Thyroid gland (tissue), 4 donors: Measurements from ENCODE around the gene TRUB1. TPM values are rescaled to one million over a fixed set of nuclear protein-coding genes. Genes with fewer than 3 reads are reported as not detected.

Experiments used
- DNase-seq, 2 donors: peaks; one replicate each; pipeline ENCODE4 v3.0.0-alpha.2; 2019
- H3K27ac ChIP-seq, 3 donors: fragments of 200-600 bp; sonication (generic); 1 replicate in 2 of 3; 2 replicates in 1 of 3; pipeline ENCODE4 v1.5.1; 2016 to 2019; ENCODE audit warnings: mild to moderate bottlenecking in 1 of 3, moderate library complexity in 1 of 3
- H3K27me3 ChIP-seq: fragments of 200-600 bp; sonication (generic); one replicate; pipeline ENCODE4 v1.5.1; 2019
- H3K36me3 ChIP-seq, 2 donors: fragments of 200-600 bp; sonication (generic); one replicate each; pipeline ENCODE4 v1.5.1; 2016 to 2019
- H3K4me1 ChIP-seq, 2 donors: fragments of 200-600 bp; sonication (generic); one replicate each; pipeline ENCODE4 v1.5.1; 2017 to 2019
- H3K4me3 ChIP-seq, 3 donors: fragments of 200-600 bp; sonication (generic); replicated peaks in 1 of 3; 1 replicate in 2 of 3; 2 replicates in 1 of 3; pipeline ENCODE4 v1.5.1; 2016; ENCODE audit warnings: mild to moderate bottlenecking in 1 of 3
- H3K9me3 ChIP-seq: fragments of 200-600 bp; sonication (generic); one replicate; pipeline ENCODE4 v1.5.1; 2017
- POLR2A ChIP-seq, 2 donors: fragments of 450-650 bp; IDR thresholded peaks; one replicate each; pipeline ENCODE4 v1.6.1; 2017; ENCODE audit warnings: antibody characterized with exemption in 2 of 2, mild to moderate bottlenecking in 2 of 2, moderate library complexity in 1 of 2
- WGBS, 2 donors: methylation state at CpG; one replicate each; pipeline ENCODE4 v1.1.5; 2017; 5-methylcytosine and 5-hydroxymethylcytosine counted together
- intact Hi-C: fragments of 100-400 bp; cut with DNase I; formaldehyde crosslinking; loops from one replicate; pipeline ENCODE4 v1.15.1; 2023
- total RNA-seq, 4 donors: library from RNA; depleted of rRNA; stranded (reverse); fragments of >200 nt; gene quantifications; one replicate each; pipeline ENCODE4 v1.2.3, GENCODE V29; 2016
- TF ChIP-seq, protein P1 (sequence below), 6 experiments: fragments of 200-600 bp in 3 of 6; fragments of 450-650 bp in 3 of 6; sonication (generic) in 3 of 6; IDR thresholded peaks; one replicate each; pipeline ENCODE4 v1.5.1; 2016 to 2019; ENCODE audit warnings: antibody characterized with exemption in 6 of 6, mild to moderate bottlenecking in 2 of 6, inconsistent platforms in 1 of 6, moderate library complexity in 1 of 6

TRUB1 gene
- total RNA-seq, 4 donors from 2014 or later = 16.1 to 26.5 (median 22.8) TPM

- no peaks in the 10 kb centered on the region for H3K36me3 ChIP-seq
- no peak overlapping the region for H3K4me3 ChIP-seq
- intact Hi-C loops = no loop called here
- no peak for TF ChIP-seq POLR2A (IDR thresholded peaks at IDR 0.05)
- TF ChIP-seq, protein P1, sequence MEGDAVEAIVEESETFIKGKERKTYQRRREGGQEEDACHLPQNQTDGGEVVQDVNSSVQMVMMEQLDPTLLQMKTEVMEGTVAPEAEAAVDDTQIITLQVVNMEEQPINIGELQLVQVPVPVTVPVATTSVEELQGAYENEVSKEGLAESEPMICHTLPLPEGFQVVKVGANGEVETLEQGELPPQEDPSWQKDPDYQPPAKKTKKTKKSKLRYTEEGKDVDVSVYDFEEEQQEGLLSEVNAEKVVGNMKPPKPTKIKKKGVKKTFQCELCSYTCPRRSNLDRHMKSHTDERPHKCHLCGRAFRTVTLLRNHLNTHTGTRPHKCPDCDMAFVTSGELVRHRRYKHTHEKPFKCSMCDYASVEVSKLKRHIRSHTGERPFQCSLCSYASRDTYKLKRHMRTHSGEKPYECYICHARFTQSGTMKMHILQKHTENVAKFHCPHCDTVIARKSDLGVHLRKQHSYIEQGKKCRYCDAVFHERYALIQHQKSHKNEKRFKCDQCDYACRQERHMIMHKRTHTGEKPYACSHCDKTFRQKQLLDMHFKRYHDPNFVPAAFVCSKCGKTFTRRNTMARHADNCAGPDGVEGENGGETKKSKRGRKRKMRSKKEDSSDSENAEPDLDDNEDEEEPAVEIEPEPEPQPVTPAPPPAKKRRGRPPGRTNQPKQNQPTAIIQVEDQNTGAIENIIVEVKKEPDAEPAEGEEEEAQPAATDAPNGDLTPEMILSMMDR (IDR thresholded peaks at IDR 0.05) = no peak
- H3K27ac ChIP-seq = no peak overlapping the region
- H3K9me3 ChIP-seq = no peaks in the 10 kb centered on the region
- DNase-seq = no peak
- H3K27me3 ChIP-seq = no peaks in the 10 kb centered on the region
- 81 to 91% methylated on average over 2 of the region's 2 CpGs for WGBS, 2 donors
- H3K4me1 ChIP-seq = peaks cover 14 to 25% of the 10 kb centered on the region in 2 donors
Observed at GRCh38 chr10:115003396-115003795, 65.4 kb downstream of the TRUB1 start.

DNA sequence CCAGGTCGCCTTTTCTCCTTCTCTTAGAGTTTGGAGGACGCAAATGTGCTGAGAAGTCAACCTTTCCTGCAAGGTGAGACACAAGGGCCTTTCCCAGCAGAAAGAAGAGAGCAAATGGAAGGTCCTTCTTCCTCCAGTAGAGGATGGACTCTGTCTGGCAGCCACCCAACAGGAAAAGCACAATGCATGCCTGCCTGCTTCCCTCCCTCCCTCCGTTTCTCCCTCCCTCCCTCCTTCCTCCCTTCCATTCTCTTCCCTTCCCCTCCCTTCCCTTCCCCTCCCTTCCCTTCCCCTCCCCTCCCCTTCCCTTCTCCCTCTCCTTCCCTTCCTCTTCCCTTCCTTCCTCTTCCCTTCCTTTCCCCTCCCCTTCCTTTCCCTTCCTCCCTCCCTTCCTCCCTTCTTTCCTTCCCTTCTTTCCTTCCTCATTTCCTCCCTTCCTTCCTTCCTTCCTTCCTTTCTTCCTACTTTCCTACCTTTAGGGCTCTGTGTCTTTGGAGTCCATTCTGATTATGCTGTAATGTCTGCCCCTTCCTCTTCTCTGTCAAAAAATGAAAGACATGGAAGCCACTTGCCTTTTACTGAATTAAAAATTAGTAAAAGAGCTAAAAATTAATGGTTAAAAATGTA, 66.4 kb downstream of the TRUB1 start:
- no peaks in the 10 kb centered on the region for H3K36me3 ChIP-seq
- no peaks in the 10 kb centered on the region for H3K27me3 ChIP-seq
- 75 to 84% methylated on average over 3 of the region's 3 CpGs for WGBS, 2 donors
- H3K27ac ChIP-seq = no peak overlapping the region
- no peaks in the 10 kb centered on the region for H3K9me3 ChIP-seq
- peaks cover 14 to 25% of the 10 kb centered on the region in 2 donors for H3K4me1 ChIP-seq
- TF ChIP-seq, protein P1 (IDR thresholded peaks at IDR 0.05) = no peak
- no peak for DNase-seq
- intact Hi-C loops = no loop called here
- H3K4me3 ChIP-seq = no peak overlapping the region

GRCh38 chr10:115005771-115006170, 67.8 kb downstream of the TRUB1 start:
- no peaks in the 10 kb centered on the region for H3K27me3 ChIP-seq
- WGBS, 2 donors = 93 to 94% methylated on average over 8 of the region's 8 CpGs
- intact Hi-C loops = no loop called here
- H3K36me3 ChIP-seq = no peaks in the 10 kb centered on the region
- DNase-seq = no peak
- no peak overlapping the region for H3K4me3 ChIP-seq
- H3K27ac ChIP-seq = no peak overlapping the region
- H3K4me1 ChIP-seq = peaks cover 13 to 17% of the 10 kb centered on the region in 2 donors
- TF ChIP-seq POLR2A (IDR thresholded peaks at IDR 0.05) = no peak
- TF ChIP-seq, protein P1 (IDR thresholded peaks at IDR 0.05) = no peak
- H3K9me3 ChIP-seq = no peaks in the 10 kb centered on the region

- WGBS, 2 donors = 80 to 84% methylated on average over 9 of the region's 9 CpGs
- Histone ChIP-seq H3K4me3 (no peak overlapping the region), H3K9me3 (no peaks in the 10 kb centered on the region), H3K4me1 (no peaks in the 10 kb centered on the region), H3K27me3 (no peaks in the 10 kb centered on the region), H3K36me3 (no peaks in the 10 kb centered on the region), H3K27ac (no peak overlapping the region)
- DNase-seq = no peak
- intact Hi-C loops = no loop called here
- TF ChIP-seq POLR2A (IDR thresholded peaks at IDR 0.05) = no peak
- TF ChIP-seq, protein P1 (IDR thresholded peaks at IDR 0.05) = no peak
Observed at GRCh38 chr10:115018185-115018931, 80.4 kb downstream of the TRUB1 start.

GRCh38 chr10:115020449-115020848, 82.5 kb downstream of the TRUB1 start:
- TF ChIP-seq, protein P1 (IDR thresholded peaks at IDR 0.05) = no peak
- no peak for TF ChIP-seq POLR2A (IDR thresholded peaks at IDR 0.05)
- DNase-seq = no peak
- no peaks in the 10 kb centered on the region for H3K36me3 ChIP-seq
- no peak overlapping the region for H3K27ac ChIP-seq
- no peaks in the 10 kb centered on the region for H3K4me1 ChIP-seq
- no peaks in the 10 kb centered on the region for H3K9me3 ChIP-seq
- no peak overlapping the region for H3K4me3 ChIP-seq
- 80 to 83% methylated on average over 2 of the region's 2 CpGs for WGBS, 2 donors
- intact Hi-C loops = no loop called here
- no peaks in the 10 kb centered on the region for H3K27me3 ChIP-seq
